WTC11 (cell line): ENCODE results near the gene ICE2. TPM values are rescaled to one million over a fixed set of nuclear protein-coding genes. Genes with fewer than 3 reads are reported as not detected.

ENCODE experiments used
- ATAC-seq: fragments of 200-7000 bp; cut with Tn5 transposase; 2 replicates; pipeline ENCODE4 v1.10.0; 2021; ENCODE audit warnings: mild to moderate bottlenecking, moderate library complexity
- CTCF ChIA-PET: fragments of 300-600 bp; sonication (Branson Sonifier 250); formaldehyde crosslinking; loops from one replicate; lab custom pipeline; 2021; ENCODE audit warnings: antibody characterized with exemption; lab: Charles Lee
- POLR2A ChIA-PET: fragments of 350-600 bp; sonication (Branson Sonifier 250); formaldehyde crosslinking; loops from one replicate; lab custom pipeline; 2021; ENCODE audit warnings: antibody characterized with exemption; lab: Charles Lee
- DNase-seq: peaks from one replicate; pipeline ENCODE4 v3.0.0; 2021; ENCODE audit warnings: low spot score
- H3K27ac Mint-ChIP-seq: 2 replicates; pipeline ENCODE4 v1.8.0; 2021; ENCODE audit warnings: mixed read lengths
- H3K27me3 Mint-ChIP-seq: 2 replicates; pipeline ENCODE4 v1.8.0; 2021; ENCODE audit warnings: low read depth, mild to moderate bottlenecking, moderate library complexity, mixed read lengths
- H3K36me3 Mint-ChIP-seq: 2 replicates; pipeline ENCODE4 v1.8.0; 2021; ENCODE audit warnings: mixed read lengths
- H3K4me1 Mint-ChIP-seq: 2 replicates; pipeline ENCODE4 v1.8.0; 2022; ENCODE audit warnings: mixed read lengths
- H3K4me3 Mint-ChIP-seq: 2 replicates; pipeline ENCODE4 v1.8.0; 2021; ENCODE audit warnings: mild to moderate bottlenecking, moderate library complexity, mixed read lengths
- H3K9me3 Mint-ChIP-seq: 2 replicates; pipeline ENCODE4 v1.8.0; 2021; ENCODE audit warnings: mixed read lengths
- RORB ChIP-seq: fragments of 250-450 bp; sonication (Bioruptor Pico); IDR thresholded peaks from 2 replicates; pipeline ENCODE4 v1.9.0; 2021; ENCODE audit warnings: mild to moderate bottlenecking
- total RNA-seq: library from RNA; stranded (reverse); gene quantifications from 3 replicates; pipeline ENCODE4 v1.2.3, GENCODE V29; 2021
- TF ChIP-seq, protein P1 (sequence below): sonication (generic); formaldehyde crosslinking; IDR thresholded peaks from 2 replicates; pipeline ENCODE4 v1.8.1; 2022; ENCODE audit warnings: low read depth, mild to moderate bottlenecking, moderate library complexity, missing genetic modification reagents, borderline replicate concordance
- TF ChIP-seq, protein P2 (sequence below): sonication (generic); formaldehyde crosslinking; IDR thresholded peaks from 2 replicates; pipeline ENCODE4 v1.8.1; 2023; ENCODE audit warnings: mild to moderate bottlenecking, missing genetic modification reagents
- TF ChIP-seq, protein P3 (sequence below): sonication (generic); formaldehyde crosslinking; IDR thresholded peaks from 2 replicates; pipeline ENCODE4 v1.8.0; 2022; ENCODE audit warnings: mild to moderate bottlenecking, missing genetic modification reagents
- TF ChIP-seq, protein P4 (sequence below): sonication (generic); formaldehyde crosslinking; IDR thresholded peaks from 2 replicates; pipeline ENCODE4 v1.8.0; 2022; ENCODE audit warnings: mild to moderate bottlenecking, missing genetic modification reagents
- TF ChIP-seq, protein P5 (sequence below): sonication (generic); formaldehyde crosslinking; IDR thresholded peaks from 2 replicates; pipeline ENCODE4 v1.8.1; 2022; ENCODE audit warnings: missing genetic modification reagents, borderline replicate concordance
- TF ChIP-seq, protein P6 (sequence below): fragments of 250-450 bp; sonication (Bioruptor Pico); IDR thresholded peaks from 2 replicates; pipeline ENCODE4 v1.8.0; 2021; ENCODE audit warnings: mild to moderate bottlenecking
- TF ChIP-seq, protein P7 (sequence below): fragments of 250-450 bp; sonication (Bioruptor Pico); conservative IDR thresholded peaks from 2 replicates; pipeline ENCODE4 v1.9.0; 2021; ENCODE audit warnings: mild to moderate bottlenecking
- TF ChIP-seq, protein P8 (sequence below): sonication (generic); formaldehyde crosslinking; IDR thresholded peaks from 2 replicates; pipeline ENCODE4 v1.8.0; 2022; ENCODE audit warnings: missing genetic modification reagents
- TF ChIP-seq, protein P9 (sequence below): sonication (generic); formaldehyde crosslinking; IDR thresholded peaks from 2 replicates; pipeline ENCODE4 v1.8.0; 2022; ENCODE audit warnings: mild to moderate bottlenecking, missing genetic modification reagents

ICE2 gene
- total RNA-seq, 1 experiment from 2014 or later: 76.9 TPM

DNA sequence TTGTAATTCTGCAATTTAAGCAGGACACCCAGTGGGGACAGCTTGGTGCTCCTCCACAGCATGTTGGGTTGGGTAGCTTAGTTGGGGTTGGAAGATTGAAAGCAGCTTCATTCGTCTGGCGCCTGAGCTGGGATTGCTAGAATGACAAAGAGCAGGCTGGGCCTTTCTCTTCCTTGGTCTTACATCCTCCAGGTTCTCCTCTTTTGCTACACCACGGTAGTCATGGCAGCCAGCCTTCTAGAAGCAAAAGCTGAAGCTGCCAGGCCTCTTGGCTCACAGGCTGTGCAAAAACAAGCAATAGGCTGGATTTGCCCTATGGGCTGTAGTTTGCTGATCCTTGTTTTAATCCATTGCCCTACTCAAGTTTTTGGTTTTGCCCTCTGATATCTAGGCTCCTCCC lies 78.0 kb downstream of the ICE2 start:
- ATAC-seq (no peak), DNase-seq (no peak)
- H3K27me3 Mint-ChIP-seq: peaks cover 17% of the 10 kb centered on the region
- H3K27ac Mint-ChIP-seq: no peak overlapping the region
- peaks cover 37% of the 10 kb centered on the region for H3K4me1 Mint-ChIP-seq
- H3K4me3 Mint-ChIP-seq: no peak overlapping the region
- TF ChIP-seq, protein P1, sequence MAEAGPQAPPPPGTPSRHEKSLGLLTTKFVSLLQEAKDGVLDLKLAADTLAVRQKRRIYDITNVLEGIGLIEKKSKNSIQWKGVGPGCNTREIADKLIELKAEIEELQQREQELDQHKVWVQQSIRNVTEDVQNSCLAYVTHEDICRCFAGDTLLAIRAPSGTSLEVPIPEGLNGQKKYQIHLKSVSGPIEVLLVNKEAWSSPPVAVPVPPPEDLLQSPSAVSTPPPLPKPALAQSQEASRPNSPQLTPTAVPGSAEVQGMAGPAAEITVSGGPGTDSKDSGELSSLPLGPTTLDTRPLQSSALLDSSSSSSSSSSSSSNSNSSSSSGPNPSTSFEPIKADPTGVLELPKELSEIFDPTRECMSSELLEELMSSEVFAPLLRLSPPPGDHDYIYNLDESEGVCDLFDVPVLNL (CRISPR knock-in tag): no peak
- TF ChIP-seq, protein P2, sequence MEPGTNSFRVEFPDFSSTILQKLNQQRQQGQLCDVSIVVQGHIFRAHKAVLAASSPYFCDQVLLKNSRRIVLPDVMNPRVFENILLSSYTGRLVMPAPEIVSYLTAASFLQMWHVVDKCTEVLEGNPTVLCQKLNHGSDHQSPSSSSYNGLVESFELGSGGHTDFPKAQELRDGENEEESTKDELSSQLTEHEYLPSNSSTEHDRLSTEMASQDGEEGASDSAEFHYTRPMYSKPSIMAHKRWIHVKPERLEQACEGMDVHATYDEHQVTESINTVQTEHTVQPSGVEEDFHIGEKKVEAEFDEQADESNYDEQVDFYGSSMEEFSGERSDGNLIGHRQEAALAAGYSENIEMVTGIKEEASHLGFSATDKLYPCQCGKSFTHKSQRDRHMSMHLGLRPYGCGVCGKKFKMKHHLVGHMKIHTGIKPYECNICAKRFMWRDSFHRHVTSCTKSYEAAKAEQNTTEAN (CRISPR knock-in tag): no peak
- TF ChIP-seq, protein P3, sequence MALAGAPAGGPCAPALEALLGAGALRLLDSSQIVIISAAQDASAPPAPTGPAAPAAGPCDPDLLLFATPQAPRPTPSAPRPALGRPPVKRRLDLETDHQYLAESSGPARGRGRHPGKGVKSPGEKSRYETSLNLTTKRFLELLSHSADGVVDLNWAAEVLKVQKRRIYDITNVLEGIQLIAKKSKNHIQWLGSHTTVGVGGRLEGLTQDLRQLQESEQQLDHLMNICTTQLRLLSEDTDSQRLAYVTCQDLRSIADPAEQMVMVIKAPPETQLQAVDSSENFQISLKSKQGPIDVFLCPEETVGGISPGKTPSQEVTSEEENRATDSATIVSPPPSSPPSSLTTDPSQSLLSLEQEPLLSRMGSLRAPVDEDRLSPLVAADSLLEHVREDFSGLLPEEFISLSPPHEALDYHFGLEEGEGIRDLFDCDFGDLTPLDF (CRISPR knock-in tag): no peak
- H3K36me3 Mint-ChIP-seq: no peaks in the 10 kb centered on the region
- POLR2A ChIA-PET: no interaction called here
- CTCF ChIA-PET: interaction anchor here (0.9 to 2.3 kb wide), 2 partner anchors 12 to 41 kb away, joined by 3 to 8 read pairs; no protein-coding TSS in a partner anchor
- H3K9me3 Mint-ChIP-seq: no peaks in the 10 kb centered on the region

DNA sequence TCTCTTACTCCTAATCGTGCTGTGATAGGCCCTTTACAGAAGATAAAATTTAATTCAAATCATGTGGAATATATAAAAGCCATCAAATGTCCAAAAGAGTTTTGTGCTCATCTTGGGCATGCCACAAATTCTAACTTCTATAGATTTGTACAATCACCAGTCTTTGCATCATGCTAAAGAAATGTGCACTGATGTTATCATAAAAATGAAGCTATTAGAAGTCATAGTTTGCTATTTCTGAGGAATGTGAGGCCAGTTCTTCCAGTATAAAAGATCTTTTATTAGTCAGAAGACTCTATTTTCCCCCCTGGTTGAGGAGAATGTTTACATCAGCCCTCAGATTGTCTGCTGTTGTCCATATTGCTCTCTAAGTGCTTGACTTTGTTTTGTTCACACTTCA lies 79.0 kb downstream of the ICE2 start:
- TF ChIP-seq, protein P4, sequence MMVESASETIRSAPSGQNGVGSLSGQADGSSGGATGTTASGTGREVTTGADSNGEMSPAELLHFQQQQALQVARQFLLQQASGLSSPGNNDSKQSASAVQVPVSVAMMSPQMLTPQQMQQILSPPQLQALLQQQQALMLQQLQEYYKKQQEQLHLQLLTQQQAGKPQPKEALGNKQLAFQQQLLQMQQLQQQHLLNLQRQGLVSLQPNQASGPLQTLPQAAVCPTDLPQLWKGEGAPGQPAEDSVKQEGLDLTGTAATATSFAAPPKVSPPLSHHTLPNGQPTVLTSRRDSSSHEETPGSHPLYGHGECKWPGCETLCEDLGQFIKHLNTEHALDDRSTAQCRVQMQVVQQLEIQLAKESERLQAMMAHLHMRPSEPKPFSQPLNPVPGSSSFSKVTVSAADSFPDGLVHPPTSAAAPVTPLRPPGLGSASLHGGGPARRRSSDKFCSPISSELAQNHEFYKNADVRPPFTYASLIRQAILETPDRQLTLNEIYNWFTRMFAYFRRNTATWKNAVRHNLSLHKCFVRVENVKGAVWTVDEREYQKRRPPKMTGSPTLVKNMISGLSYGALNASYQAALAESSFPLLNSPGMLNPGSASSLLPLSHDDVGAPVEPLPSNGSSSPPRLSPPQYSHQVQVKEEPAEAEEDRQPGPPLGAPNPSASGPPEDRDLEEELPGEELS (CRISPR knock-in tag): no peak
- TF ChIP-seq, protein P5, sequence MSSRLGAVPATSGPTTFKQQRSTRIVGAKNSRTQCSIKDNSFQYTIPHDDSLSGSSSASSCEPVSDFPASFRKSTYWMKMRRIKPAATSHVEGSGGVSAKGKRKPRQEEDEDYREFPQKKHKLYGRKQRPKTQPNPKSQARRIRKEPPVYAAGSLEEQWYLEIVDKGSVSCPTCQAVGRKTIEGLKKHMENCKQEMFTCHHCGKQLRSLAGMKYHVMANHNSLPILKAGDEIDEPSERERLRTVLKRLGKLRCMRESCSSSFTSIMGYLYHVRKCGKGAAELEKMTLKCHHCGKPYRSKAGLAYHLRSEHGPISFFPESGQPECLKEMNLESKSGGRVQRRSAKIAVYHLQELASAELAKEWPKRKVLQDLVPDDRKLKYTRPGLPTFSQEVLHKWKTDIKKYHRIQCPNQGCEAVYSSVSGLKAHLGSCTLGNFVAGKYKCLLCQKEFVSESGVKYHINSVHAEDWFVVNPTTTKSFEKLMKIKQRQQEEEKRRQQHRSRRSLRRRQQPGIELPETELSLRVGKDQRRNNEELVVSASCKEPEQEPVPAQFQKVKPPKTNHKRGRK (CRISPR knock-in tag): no peak
- Mint-ChIP-seq H3K36me3 (no peaks in the 10 kb centered on the region), H3K27ac (no peak overlapping the region), H3K4me1 (peaks cover 43% of the 10 kb centered on the region), H3K9me3 (no peaks in the 10 kb centered on the region), H3K27me3 (peaks cover 17% of the 10 kb centered on the region), H3K4me3 (0 out of 2 replicates have a peak overlapping the region, but pooled peaks have one; percentile 78)
- DNase-seq: no peak
- POLR2A ChIA-PET: no interaction called here
- ATAC-seq: no peak
- CTCF ChIA-PET: interaction anchor here (0.6 to 2.3 kb wide), 3 partner anchors 40 to 393 kb away, joined by 3 to 8 read pairs (median 3); no protein-coding TSS in a partner anchor

DNA sequence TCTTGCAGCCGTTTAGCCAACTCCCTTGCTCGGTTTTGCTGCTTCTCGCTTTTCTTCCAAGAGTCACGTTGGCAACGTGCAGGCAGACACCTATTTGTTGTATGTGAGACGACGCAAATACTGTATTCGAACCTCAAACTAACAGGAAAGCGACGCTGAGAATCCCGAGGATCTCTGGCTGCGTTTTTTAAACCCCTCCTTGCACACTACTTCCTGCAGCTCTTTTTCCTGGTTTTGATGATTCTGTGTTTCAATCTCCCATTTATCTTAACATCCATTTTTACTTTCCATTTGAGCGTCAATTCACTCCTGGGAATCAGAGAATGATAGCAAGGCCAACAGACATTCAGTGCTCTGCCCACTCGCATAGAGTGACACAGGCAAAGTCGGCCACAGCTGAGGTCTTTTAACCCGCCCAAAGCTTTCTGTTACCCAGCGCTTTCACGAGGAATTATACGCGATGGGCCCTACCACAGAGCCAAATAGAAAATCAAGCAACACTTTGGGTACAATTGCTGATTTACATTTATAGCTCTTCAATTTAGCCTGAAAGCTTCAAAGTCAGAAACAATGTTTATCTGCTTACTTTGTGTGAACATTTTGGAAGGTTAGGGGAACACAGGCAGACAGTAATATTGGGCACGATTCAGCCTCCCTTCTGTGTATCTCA lies 79.6 kb downstream of the ICE2 start:
- peak overlapping the region; percentile 78 for H3K4me3 Mint-ChIP-seq
- peak overlapping the region; percentile 63; the same call in 1 of the 2 replicates for H3K27ac Mint-ChIP-seq
- H3K27me3 Mint-ChIP-seq: peaks cover 17% of the 10 kb centered on the region
- ChIA-PET POLR2A (no interaction called here), CTCF (interaction anchor here (0.6 to 2.3 kb wide), 4 partner anchors 40 to 392 kb away, joined by 3 to 8 read pairs (median 3); no protein-coding TSS in a partner anchor)
- no peaks in the 10 kb centered on the region for H3K36me3 Mint-ChIP-seq
- H3K9me3 Mint-ChIP-seq: no peaks in the 10 kb centered on the region
- ATAC-seq (no peak), DNase-seq (no peak)
- TF ChIP-seq RORB (CRISPR knock-in tag): no peak
- TF ChIP-seq, protein P6, sequence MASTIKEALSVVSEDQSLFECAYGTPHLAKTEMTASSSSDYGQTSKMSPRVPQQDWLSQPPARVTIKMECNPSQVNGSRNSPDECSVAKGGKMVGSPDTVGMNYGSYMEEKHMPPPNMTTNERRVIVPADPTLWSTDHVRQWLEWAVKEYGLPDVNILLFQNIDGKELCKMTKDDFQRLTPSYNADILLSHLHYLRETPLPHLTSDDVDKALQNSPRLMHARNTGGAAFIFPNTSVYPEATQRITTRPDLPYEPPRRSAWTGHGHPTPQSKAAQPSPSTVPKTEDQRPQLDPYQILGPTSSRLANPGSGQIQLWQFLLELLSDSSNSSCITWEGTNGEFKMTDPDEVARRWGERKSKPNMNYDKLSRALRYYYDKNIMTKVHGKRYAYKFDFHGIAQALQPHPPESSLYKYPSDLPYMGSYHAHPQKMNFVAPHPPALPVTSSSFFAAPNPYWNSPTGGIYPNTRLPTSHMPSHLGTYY (CRISPR knock-in tag): no peak
- TF ChIP-seq, protein P7, sequence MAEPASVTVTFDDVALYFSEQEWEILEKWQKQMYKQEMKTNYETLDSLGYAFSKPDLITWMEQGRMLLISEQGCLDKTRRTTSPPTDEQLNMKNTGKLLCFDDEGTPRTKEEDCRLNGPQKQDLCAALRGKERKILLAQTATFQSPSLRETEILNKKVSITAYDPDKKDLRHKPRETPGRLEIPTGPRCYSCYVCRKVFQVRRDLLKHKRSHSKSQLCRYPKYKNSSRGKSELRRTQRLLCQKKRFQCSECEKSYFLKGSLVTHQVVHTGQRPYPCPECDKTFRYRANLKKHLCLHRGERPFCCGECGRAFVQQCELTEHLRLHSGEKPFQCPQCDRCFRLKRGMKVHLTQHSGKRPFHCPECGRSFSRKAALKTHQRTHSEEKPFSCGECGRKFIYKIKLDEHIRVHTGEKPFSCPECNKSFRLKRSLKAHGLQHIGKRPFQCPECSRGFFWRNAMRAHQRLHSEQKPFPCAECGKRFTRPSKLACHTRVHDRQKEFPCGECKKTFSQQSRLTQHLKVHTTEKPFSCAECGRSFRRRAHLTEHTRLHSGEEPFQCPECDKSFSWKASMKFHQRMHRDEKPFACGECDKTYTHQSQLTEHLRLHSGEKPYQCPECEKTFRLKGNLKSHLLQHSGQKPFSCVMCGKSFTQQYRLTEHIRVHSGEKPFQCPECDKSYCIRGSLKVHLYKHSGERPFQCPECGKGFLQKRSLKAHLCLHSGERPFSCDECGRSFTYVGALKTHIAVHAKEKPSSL (CRISPR knock-in tag): no peak
- TF ChIP-seq, protein P8, sequence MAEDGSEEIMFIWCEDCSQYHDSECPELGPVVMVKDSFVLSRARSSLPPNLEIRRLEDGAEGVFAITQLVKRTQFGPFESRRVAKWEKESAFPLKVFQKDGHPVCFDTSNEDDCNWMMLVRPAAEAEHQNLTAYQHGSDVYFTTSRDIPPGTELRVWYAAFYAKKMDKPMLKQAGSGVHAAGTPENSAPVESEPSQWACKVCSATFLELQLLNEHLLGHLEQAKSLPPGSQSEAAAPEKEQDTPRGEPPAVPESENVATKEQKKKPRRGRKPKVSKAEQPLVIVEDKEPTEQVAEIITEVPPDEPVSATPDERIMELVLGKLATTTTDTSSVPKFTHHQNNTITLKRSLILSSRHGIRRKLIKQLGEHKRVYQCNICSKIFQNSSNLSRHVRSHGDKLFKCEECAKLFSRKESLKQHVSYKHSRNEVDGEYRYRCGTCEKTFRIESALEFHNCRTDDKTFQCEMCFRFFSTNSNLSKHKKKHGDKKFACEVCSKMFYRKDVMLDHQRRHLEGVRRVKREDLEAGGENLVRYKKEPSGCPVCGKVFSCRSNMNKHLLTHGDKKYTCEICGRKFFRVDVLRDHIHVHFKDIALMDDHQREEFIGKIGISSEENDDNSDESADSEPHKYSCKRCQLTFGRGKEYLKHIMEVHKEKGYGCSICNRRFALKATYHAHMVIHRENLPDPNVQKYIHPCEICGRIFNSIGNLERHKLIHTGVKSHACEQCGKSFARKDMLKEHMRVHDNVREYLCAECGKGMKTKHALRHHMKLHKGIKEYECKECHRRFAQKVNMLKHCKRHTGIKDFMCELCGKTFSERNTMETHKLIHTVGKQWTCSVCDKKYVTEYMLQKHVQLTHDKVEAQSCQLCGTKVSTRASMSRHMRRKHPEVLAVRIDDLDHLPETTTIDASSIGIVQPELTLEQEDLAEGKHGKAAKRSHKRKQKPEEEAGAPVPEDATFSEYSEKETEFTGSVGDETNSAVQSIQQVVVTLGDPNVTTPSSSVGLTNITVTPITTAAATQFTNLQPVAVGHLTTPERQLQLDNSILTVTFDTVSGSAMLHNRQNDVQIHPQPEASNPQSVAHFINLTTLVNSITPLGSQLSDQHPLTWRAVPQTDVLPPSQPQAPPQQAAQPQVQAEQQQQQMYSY (CRISPR knock-in tag): no peak
- TF ChIP-seq, protein P9, sequence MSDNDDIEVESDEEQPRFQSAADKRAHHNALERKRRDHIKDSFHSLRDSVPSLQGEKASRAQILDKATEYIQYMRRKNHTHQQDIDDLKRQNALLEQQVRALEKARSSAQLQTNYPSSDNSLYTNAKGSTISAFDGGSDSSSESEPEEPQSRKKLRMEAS (CRISPR knock-in tag): no peak
- peaks cover 48% of the 10 kb centered on the region for H3K4me1 Mint-ChIP-seq
